GM21447 (cell line): ENCODE measurements around the gene SPEG.

Source experiments
- ATAC-seq: cut with Tn5 transposase; IDR thresholded peaks from one replicate; pipeline ENCODE4 v1.9.1; 2021; ENCODE audit not compliant: unreplicated experiment

The SPEG gene

GRCh38 chr2:219422952-219423534 lies 11.6 kb upstream of the SPEG start:
- no peak for ATAC-seq

GRCh38 chr2:219423652-219424377 lies 10.8 kb upstream of the SPEG start:
- no peak for ATAC-seq

- no peak for ATAC-seq
Measured at GRCh38 chr2:219425238-219426067, 9.2 kb upstream of the SPEG start.

GRCh38 chr2:219426068-219426443 lies 8.6 kb upstream of the SPEG start:
- no peak for ATAC-seq

GRCh38 chr2:219426534-219427136 lies 8.0 kb upstream of the SPEG start:
- ATAC-seq, result no peak

- ATAC-seq, result no peak
Measured at GRCh38 chr2:219428469-219428868, 6.2 kb upstream of the SPEG start.

- ATAC-seq, result no peak
Measured at GRCh38 chr2:219429958-219430606, 4.6 kb upstream of the SPEG start.

- no peak for ATAC-seq
Measured at GRCh38 chr2:219430633-219431615, 3.7 kb upstream of the SPEG start.

GRCh38 chr2:219433666-219434467 lies 776 bp upstream of the SPEG start:
- no peak for ATAC-seq

- ATAC-seq, result no peak
Measured at GRCh38 chr2:219434468-219434717, 250 bp upstream of the SPEG start.

- no peak for ATAC-seq
Measured at GRCh38 chr2:219435701-219436100, 1.1 kb downstream of the SPEG start.

GRCh38 chr2:219436491-219436890 lies 1.8 kb downstream of the SPEG start:
- no peak for ATAC-seq

- no peak for ATAC-seq
Measured at GRCh38 chr2:219437141-219437540, 2.5 kb downstream of the SPEG start.

- no peak for ATAC-seq
Measured at GRCh38 chr2:219437690-219438206, 3.1 kb downstream of the SPEG start.

- no peak for ATAC-seq
Measured at GRCh38 chr2:219438453-219438852, 3.8 kb downstream of the SPEG start.

GRCh38 chr2:219439506-219439905 lies 4.9 kb downstream of the SPEG start:
- no peak for ATAC-seq

- no peak for ATAC-seq
Measured at GRCh38 chr2:219440388-219441256, 6.0 kb downstream of the SPEG start.
